ENCODE results near the gene RNF19B.

GRCh38 chr1:33002006-33002405 lies 37.4 kb upstream of the RNF19B start:
- TF ChIP-seq, protein P1, sequence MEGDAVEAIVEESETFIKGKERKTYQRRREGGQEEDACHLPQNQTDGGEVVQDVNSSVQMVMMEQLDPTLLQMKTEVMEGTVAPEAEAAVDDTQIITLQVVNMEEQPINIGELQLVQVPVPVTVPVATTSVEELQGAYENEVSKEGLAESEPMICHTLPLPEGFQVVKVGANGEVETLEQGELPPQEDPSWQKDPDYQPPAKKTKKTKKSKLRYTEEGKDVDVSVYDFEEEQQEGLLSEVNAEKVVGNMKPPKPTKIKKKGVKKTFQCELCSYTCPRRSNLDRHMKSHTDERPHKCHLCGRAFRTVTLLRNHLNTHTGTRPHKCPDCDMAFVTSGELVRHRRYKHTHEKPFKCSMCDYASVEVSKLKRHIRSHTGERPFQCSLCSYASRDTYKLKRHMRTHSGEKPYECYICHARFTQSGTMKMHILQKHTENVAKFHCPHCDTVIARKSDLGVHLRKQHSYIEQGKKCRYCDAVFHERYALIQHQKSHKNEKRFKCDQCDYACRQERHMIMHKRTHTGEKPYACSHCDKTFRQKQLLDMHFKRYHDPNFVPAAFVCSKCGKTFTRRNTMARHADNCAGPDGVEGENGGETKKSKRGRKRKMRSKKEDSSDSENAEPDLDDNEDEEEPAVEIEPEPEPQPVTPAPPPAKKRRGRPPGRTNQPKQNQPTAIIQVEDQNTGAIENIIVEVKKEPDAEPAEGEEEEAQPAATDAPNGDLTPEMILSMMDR (IDR thresholded peaks at IDR 0.05; ENCODE audit: borderline replicate concordance, extremely low read depth, low read length, poor library complexity, severe bottlenecking): no peak
- TF ChIP-seq EZH2 (IDR thresholded peaks at IDR 0.05; ENCODE audit: borderline replicate concordance, low read depth, low read length, severe bottlenecking): no peak
